ENCODE data around the gene S100A6.

DNA sequence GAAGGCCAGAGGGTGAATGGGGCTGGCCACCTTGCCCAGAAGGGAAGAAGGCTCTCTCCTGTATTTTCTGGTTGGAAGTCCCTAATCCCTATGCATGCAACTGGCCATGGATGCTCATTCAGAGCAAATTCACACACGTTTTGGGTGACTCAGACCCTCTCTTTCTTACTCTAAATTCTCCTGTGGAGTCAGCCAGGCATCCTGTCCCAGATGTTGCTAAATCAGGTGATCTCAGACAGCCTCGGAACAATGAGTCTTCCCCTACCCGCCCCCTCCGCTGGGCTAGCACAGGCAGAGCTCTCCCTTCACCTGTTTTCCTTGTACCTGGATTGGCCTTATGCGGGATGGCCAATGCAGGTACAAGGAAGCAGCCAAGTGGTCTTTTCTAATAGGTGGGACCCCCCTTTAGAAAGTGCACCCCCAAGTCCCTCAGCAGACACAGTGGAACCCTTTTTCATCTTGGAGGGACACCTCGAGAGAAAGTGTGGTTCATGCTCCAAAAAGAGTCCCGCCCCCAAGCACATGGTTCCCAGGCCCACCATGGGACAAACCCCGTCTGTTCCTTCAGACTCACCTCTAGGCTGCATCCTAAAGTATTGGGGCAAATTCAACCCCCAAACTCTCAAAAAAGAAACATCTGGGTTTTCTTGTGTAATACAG, 8.6 kb downstream of the S100A6 start:
- no peak for TF ChIP-seq POLR2AphosphoS5 (IDR thresholded peaks at IDR 0.05; ENCODE audit: low read depth, low read length)
- no peak for TF ChIP-seq POLR2A (IDR thresholded peaks at IDR 0.05; ENCODE audit: low read depth, low read length)
- TF ChIP-seq TAF1 (IDR thresholded peaks at IDR 0.05; ENCODE audit: borderline replicate concordance, low read depth, low read length), result no peak

Data from GM12892 (cell line).